AG04449 (cell line): ENCODE data around the gene RALA.

Experiments used
- CTCF ChIA-PET: fragments of 350-600 bp; formaldehyde crosslinking; extraction: SDS; loops from one replicate; lab custom pipeline; 2021; ENCODE audit warnings: antibody characterized with exemption; lab: Yijun Ruan, JAX
- POLR2A ChIA-PET: fragments of 400-600, 350-600 bp; formaldehyde crosslinking; extraction: SDS; loops from one replicate; lab custom pipeline; 2020; ENCODE audit warnings: antibody characterized with exemption, inconsistent platforms; lab: Yijun Ruan, JAX
- DNase-seq: peaks from one replicate; pipeline ENCODE4 v3.0.0-alpha.2; 2010; ENCODE audit warnings: low read depth, low spot score
- H3K4me3 ChIP-seq: 2 replicates; pipeline ENCODE4 v1.5.1; 2011; ENCODE audit warnings: low read depth, mild to moderate bottlenecking, control low read depth, low read length
- TF ChIP-seq, protein P1 (sequence below): IDR thresholded peaks from one replicate; pipeline ENCODE4 v1.5.1; 2011; ENCODE audit warnings: mild to moderate bottlenecking, moderate library complexity, low read length, control low read depth, inconsistent platforms; ENCODE audit not compliant: insufficient read depth; ENCODE audit errors: missing control alignments

Gene RALA

DNA sequence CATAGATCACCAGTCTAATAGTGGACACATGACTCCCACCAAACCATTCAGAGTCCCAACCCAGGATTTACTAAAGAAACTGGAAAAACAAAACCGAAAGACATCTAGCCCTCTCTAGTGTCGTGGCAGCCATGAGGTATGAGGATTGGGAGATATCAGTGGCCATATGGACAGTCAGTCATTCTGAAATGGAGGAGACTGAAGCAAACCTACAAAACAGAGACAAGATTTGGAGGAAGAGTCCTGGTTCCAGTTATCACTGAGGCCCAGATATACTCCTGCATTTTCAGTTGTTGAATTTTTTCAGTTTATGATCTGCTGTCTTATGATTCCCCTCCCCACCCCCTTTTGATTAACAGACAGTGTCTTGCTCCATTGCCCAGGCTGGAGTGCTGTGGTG is 9.1 kb upstream of the RALA start:
- CTCF ChIA-PET: interaction anchor here (1.0 to 1.8 kb wide), 3 partner anchors 8 to 132 kb away, joined by 3 to 5 read pairs (median 5); no protein-coding TSS in a partner anchor
- TF ChIP-seq, protein P1, sequence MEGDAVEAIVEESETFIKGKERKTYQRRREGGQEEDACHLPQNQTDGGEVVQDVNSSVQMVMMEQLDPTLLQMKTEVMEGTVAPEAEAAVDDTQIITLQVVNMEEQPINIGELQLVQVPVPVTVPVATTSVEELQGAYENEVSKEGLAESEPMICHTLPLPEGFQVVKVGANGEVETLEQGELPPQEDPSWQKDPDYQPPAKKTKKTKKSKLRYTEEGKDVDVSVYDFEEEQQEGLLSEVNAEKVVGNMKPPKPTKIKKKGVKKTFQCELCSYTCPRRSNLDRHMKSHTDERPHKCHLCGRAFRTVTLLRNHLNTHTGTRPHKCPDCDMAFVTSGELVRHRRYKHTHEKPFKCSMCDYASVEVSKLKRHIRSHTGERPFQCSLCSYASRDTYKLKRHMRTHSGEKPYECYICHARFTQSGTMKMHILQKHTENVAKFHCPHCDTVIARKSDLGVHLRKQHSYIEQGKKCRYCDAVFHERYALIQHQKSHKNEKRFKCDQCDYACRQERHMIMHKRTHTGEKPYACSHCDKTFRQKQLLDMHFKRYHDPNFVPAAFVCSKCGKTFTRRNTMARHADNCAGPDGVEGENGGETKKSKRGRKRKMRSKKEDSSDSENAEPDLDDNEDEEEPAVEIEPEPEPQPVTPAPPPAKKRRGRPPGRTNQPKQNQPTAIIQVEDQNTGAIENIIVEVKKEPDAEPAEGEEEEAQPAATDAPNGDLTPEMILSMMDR: no peak
- no peak for DNase-seq
- POLR2A ChIA-PET: interaction anchor here (1.0 to 1.2 kb wide), 2 partner anchors 9 to 10 kb away, joined by 3 to 6 read pairs; partner anchors contain the start of gene RALA
- no peak overlapping the region for H3K4me3 ChIP-seq

DNA sequence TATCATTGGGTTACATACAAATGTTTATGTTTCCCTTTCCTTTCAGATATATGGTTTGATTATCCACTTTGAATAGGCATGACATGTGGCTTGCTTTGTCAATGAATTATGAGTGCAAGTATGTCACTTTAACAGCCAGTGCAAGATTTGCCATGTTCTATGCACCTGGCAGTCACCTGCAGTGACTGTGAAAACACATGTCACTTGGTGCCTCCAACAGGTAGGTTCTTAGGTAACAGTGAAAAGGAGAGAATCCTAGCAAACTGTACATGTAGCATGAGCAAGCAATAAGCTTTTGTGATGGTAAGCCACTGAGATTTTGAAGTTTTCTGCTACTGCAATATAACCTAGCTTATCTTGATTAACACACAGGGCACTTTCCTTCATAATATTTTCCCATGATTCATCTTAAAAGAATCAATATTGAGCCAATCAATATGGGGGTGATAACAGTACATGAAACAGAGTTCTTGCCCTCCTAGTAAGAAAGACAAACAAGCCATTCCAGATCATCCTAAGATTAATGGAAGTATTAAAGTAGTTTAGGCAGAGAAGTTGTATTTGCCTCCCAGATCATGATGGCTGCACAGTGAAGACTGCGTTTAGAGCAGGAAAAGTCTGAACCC is 7.9 kb upstream of the RALA start:
- no peak overlapping the region for H3K4me3 ChIP-seq
- no peak for DNase-seq
- ChIA-PET CTCF (interaction anchor here (1.1 to 2.5 kb wide), 3 partner anchors 12 to 130 kb away, joined by 3 to 11 read pairs (median 6); no protein-coding TSS in a partner anchor), POLR2A (no interaction called here)
- TF ChIP-seq, protein P1: no peak

DNA sequence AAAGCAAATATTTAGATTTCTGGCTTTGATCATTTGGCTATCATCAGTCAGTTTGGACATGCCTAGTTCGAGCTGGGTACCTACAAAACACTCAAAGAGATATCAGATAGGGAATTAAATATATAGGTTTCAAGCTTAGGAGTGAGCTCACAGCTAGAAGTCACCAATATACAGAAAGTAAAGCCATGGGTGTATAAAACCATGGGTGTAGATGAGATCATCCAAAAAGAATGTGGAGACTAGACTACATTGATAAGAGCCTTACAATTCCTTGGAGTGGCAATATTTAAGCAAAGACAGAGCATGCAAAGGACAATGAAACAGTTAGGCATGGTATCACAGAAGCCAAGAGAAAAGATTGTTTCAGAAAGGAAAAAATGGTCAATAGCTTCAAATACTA is 7.2 kb upstream of the RALA start:
- POLR2A ChIA-PET: no interaction called here
- DNase-seq: no peak

DNA sequence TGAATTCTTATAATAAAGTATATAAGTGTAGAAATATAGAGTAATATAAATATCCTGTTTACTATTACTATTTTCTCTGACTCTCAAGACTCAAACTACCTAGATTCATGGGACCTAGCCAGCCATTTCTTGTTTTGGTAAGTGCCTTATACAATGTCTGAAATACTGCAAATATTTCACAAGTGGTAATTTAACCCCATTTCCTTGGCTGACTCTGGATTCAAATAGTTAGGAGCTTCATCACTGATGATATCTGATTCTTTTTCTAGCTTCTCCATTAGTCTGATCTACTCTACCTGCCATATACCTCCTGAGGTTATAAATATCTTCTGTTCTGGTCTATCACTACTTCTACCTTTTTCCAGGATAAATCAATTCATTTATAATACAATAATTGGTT is 6.4 kb upstream of the RALA start:
- ChIA-PET POLR2A (interaction anchor here (0.5 kb wide), 1 partner anchor 8 kb away, joined by 3 read pairs; no protein-coding TSS in a partner anchor), CTCF (interaction anchor here (1.4 to 2.5 kb wide), 2 partner anchors 37 to 129 kb away, joined by 6 to 11 read pairs; no protein-coding TSS in a partner anchor)
- H3K4me3 ChIP-seq: no peak overlapping the region
- DNase-seq: no peak
- TF ChIP-seq, protein P1: no peak

More for the DNA sequence above, 7.2 kb upstream of the RALA start:
- TF ChIP-seq, protein P1: no peak
- H3K4me3 ChIP-seq: no peak overlapping the region
- CTCF ChIA-PET: interaction anchor here (1.1 to 2.5 kb wide), 3 partner anchors 12 to 130 kb away, joined by 3 to 11 read pairs (median 6); no protein-coding TSS in a partner anchor

DNA sequence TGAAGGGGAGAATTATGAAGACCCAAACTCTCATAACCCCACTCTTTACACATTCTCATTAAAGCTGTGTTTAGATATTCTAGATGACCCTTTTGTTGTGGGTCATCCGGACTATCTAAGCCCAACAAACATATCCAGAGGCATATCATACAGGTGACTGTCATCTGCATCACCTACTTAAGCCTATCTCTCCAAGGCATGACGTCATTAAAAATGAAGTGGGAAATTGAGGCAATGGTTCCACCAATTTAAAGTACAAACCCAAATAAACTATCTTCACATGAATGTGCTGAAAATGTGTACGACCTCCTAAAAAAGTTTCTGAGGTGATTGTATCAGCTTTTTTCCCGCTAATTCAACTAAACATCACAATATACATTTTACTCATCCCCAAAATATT is 4.5 kb upstream of the RALA start:
- H3K4me3 ChIP-seq: no peak overlapping the region
- no peak for DNase-seq
- TF ChIP-seq, protein P1: no peak
- POLR2A ChIA-PET: no interaction called here
- CTCF ChIA-PET: interaction anchor here (1.6 kb wide), 1 partner anchor 127 kb away, joined by 3 read pairs; no protein-coding TSS in a partner anchor

DNA sequence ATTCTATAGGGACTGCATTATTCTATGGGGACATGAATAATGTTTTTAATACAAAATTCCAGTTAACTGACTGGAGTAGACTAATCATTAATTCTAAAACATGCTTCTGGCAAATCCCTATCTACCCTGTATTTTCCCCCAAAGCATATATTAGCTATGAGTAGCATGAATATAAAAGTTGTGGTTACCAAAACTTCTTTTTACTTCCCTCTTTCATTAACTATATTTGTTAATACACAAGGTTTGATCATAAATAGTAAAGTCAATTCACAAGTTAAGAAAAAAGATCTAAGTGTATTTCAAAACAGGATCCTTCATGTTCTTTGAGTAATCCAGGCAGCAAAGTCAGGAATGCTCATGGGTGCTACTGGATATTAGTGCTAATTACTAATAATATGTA is 2.9 kb upstream of the RALA start:
- POLR2A ChIA-PET: interaction anchor here (1.1 to 1.8 kb wide), 3 partner anchors 11 to 113 kb away, joined by 3 to 7 read pairs (median 5); no protein-coding TSS in a partner anchor
- H3K4me3 ChIP-seq: no peak overlapping the region
- DNase-seq: no peak
- TF ChIP-seq, protein P1: no peak
- CTCF ChIA-PET: interaction anchor here (3.1 to 4.6 kb wide), 2 partner anchors 40 to 128 kb away, joined by 10 to 26 read pairs; no protein-coding TSS in a partner anchor
